Measurements from ENCODE around the gene FLOT1. TPM values are rescaled to one million over a fixed set of nuclear protein-coding genes. Genes with fewer than 3 reads are reported as not detected.
A peak's percentile ranks its signal among the peaks of the same experiment; 100 is the strongest.

FLOT1 gene
- polyA plus RNA-seq, 1 donor (not counting 4 experiments of a cell fraction or from before 2014, with no cell fraction given), result 21.6 TPM

GRCh38 chr6:30721198-30722024 is 21.1 kb downstream of the FLOT1 start:
- H2AFZ ChIP-seq (ENCODE audit: control insufficient read depth, low read length), result no peak overlapping the region

GRCh38 chr6:30720738-30721197 is 21.7 kb downstream of the FLOT1 start:
- Histone ChIP-seq H3K79me2 (ENCODE audit: control insufficient read depth, insufficient read depth, low read length) (peaks cover 52% of the 10 kb centered on the region), H2AFZ (ENCODE audit: control insufficient read depth, low read length) (no peak overlapping the region), H3K9me3 (ENCODE audit: control insufficient read depth, low read depth, low read length) (no peaks in the 10 kb centered on the region), H3K36me3 (ENCODE audit: control insufficient read depth in 2 of 2, extremely low read depth in 1 of 2, insufficient read depth in 2 of 2, low read length in 2 of 2) (peaks cover 13 to 20% of the 10 kb centered on the region in 2 experiments), H3K9ac (ENCODE audit: control insufficient read depth, extremely low read depth, insufficient read depth, low read length) (peak overlapping the region; percentile 93), H3K27me3 (ENCODE audit: control insufficient read depth, extremely low read depth, insufficient read depth, low read length) (no peaks in the 10 kb centered on the region), H4K20me1 (ENCODE audit: control insufficient read depth, extremely low read depth, insufficient read depth, low read length) (peaks cover 29% of the 10 kb centered on the region), H3K27ac (ENCODE audit: control insufficient read depth, insufficient read depth, low read length) (peak overlapping the region; percentile 92), H3K4me1 (ENCODE audit: control insufficient read depth, extremely low read depth, insufficient read depth, low read length) (peaks cover 30% of the 10 kb centered on the region), H3K9me1 (ENCODE audit: control insufficient read depth, extremely low read depth, insufficient read depth, low read length) (no peaks in the 10 kb centered on the region), H3K4me2 (ENCODE audit: control insufficient read depth, extremely low read depth, insufficient read depth, low read depth, low read length) (peak overlapping the region; percentile 42), H3K4me3 (ENCODE audit: control insufficient read depth in 2 of 3, extremely low read depth in 1 of 3, insufficient read depth in 2 of 3, low read depth in 1 of 3, low read length in 3 of 3) (peak overlapping the region; percentile 84 to 100 (median 93))
- DNase-seq (ENCODE audit: low read depth, low spot score) (no peak), FAIRE-seq (no peak)
- dilution Hi-C loops (cut with MboI; ENCODE audit: extremely low pct_ligation_motif_present, low sequenced_read_pairs), result no loop called here
- no peak for TF ChIP-seq EZH2 (IDR thresholded peaks at IDR 0.05; ENCODE audit: low read length)
- TF ChIP-seq CTCF (optimal IDR thresholded peaks at IDR 0.05 in 1 of 3, IDR thresholded peaks at IDR 0.05 in 1 of 3, conservative IDR thresholded peaks at IDR 0.05 in 1 of 3; ENCODE audit: extremely low read depth in 1 of 3, insufficient read depth in 2 of 3, low read length in 3 of 3), result no peak

More at GRCh38 chr6:30721198-30722024, 21.1 kb downstream of the FLOT1 start:
- no peaks in the 10 kb centered on the region for H3K9me3 ChIP-seq (ENCODE audit: control insufficient read depth, low read depth, low read length)
- H4K20me1 ChIP-seq (ENCODE audit: control insufficient read depth, extremely low read depth, insufficient read depth, low read length), result peaks cover 31% of the 10 kb centered on the region
- FAIRE-seq, result no peak
- DNase-seq (ENCODE audit: low read depth, low spot score), result no peak
- H3K9ac ChIP-seq (ENCODE audit: control insufficient read depth, extremely low read depth, insufficient read depth, low read length), result peak overlapping the region; percentile 93
- TF ChIP-seq EZH2 (IDR thresholded peaks at IDR 0.05; ENCODE audit: low read length), result no peak
- peak in 1 of 3 experiments; percentile 37 for TF ChIP-seq CTCF (optimal IDR thresholded peaks at IDR 0.05 in 1 of 3, IDR thresholded peaks at IDR 0.05 in 1 of 3, conservative IDR thresholded peaks at IDR 0.05 in 1 of 3; ENCODE audit: extremely low read depth in 1 of 3, insufficient read depth in 2 of 3, low read length in 3 of 3)
- H3K36me3 ChIP-seq (ENCODE audit: control insufficient read depth in 2 of 2, extremely low read depth in 1 of 2, insufficient read depth in 2 of 2, low read length in 2 of 2), result peaks cover 13 to 21% of the 10 kb centered on the region in 2 experiments
- peak overlapping the region; percentile 92 for H3K27ac ChIP-seq (ENCODE audit: control insufficient read depth, insufficient read depth, low read length)
- H3K4me1 ChIP-seq (ENCODE audit: control insufficient read depth, extremely low read depth, insufficient read depth, low read length), result peaks cover 27% of the 10 kb centered on the region
- H3K4me3 ChIP-seq (ENCODE audit: control insufficient read depth in 2 of 3, extremely low read depth in 1 of 3, insufficient read depth in 2 of 3, low read depth in 1 of 3, low read length in 3 of 3), result peak overlapping the region; percentile 84 to 100 (median 93)
- peak overlapping the region; percentile 88 for H3K4me2 ChIP-seq (ENCODE audit: control insufficient read depth, extremely low read depth, insufficient read depth, low read depth, low read length)
- dilution Hi-C loops (cut with MboI; ENCODE audit: extremely low pct_ligation_motif_present, low sequenced_read_pairs), result no loop called here
- H3K9me1 ChIP-seq (ENCODE audit: control insufficient read depth, extremely low read depth, insufficient read depth, low read length), result no peaks in the 10 kb centered on the region
- H3K79me2 ChIP-seq (ENCODE audit: control insufficient read depth, insufficient read depth, low read length), result peaks cover 49% of the 10 kb centered on the region
- no peaks in the 10 kb centered on the region for H3K27me3 ChIP-seq (ENCODE audit: control insufficient read depth, extremely low read depth, insufficient read depth, low read length)

Measured in keratinocyte (primary cell).